Coronary artery (tissue), 2 donors: ENCODE data around the gene CDH23.

ENCODE experiments used
- DNase-seq: peaks from one replicate; pipeline ENCODE4 v3.0.0-alpha.2; 2017; ENCODE audit warnings: low spot score
- H3K27ac ChIP-seq, 2 donors: fragments of 200-600 bp; sonication (generic); one replicate each; pipeline ENCODE4 v1.5.1; 2016 to 2019
- H3K4me3 ChIP-seq: fragments of 200-600 bp; sonication (generic); 2 replicates; pipeline ENCODE4 v1.5.1; 2016; ENCODE audit warnings: mild to moderate bottlenecking, moderate library complexity
- TF ChIP-seq, protein P1 (sequence below): fragments of 200-600 bp; sonication (generic); IDR thresholded peaks from one replicate; pipeline ENCODE4 v1.5.1; 2019; ENCODE audit warnings: antibody characterized with exemption

The CDH23 gene

DNA sequence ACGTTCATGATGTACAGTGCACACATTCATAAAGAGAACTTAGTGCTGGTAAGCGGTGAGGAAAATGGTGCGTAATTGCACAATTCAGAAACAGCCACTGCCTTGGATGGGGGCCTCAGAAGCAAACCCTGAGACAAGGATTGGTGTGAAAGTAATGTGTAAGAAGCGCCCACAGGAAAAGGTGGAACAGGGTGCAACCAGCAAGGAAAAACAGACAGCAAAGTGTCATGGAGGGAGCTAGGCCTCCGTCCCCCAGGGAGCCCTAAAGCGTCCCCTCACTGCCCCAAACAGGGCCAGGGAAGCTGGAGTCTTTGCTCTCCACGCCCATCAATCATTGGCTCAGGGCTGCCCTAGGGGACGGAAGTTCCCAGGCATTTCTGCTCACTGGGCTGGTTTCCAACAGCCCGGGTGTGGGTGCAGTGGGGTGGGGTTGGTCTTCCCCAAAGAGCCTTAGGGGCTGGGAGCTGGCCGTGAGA lies 332.5 kb downstream of the CDH23 start:
- no peak overlapping the region for H3K4me3 ChIP-seq
- peak overlapping the region in 1 of 2 donors; percentile 77 for H3K27ac ChIP-seq
- TF ChIP-seq, protein P1, sequence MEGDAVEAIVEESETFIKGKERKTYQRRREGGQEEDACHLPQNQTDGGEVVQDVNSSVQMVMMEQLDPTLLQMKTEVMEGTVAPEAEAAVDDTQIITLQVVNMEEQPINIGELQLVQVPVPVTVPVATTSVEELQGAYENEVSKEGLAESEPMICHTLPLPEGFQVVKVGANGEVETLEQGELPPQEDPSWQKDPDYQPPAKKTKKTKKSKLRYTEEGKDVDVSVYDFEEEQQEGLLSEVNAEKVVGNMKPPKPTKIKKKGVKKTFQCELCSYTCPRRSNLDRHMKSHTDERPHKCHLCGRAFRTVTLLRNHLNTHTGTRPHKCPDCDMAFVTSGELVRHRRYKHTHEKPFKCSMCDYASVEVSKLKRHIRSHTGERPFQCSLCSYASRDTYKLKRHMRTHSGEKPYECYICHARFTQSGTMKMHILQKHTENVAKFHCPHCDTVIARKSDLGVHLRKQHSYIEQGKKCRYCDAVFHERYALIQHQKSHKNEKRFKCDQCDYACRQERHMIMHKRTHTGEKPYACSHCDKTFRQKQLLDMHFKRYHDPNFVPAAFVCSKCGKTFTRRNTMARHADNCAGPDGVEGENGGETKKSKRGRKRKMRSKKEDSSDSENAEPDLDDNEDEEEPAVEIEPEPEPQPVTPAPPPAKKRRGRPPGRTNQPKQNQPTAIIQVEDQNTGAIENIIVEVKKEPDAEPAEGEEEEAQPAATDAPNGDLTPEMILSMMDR: no peak
- no peak for DNase-seq

DNA sequence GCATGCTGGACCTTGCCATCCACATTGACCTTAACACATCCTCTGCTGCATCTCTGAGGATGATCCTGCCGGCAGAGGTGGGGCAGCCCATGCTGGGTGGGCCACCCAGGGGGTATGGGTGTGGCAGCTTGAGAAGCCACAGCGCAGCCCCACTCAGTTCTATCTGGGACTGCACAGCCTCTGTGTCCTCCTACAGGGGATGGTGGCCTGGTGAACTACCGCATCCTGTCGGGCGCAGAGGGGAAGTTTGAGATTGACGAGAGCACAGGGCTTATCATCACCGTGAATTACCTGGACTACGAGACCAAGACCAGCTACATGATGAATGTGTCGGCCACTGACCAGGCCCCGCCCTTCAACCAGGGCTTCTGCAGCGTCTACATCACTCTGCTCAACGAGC lies 335.1 kb downstream of the CDH23 start:
- H3K4me3 ChIP-seq: no peak overlapping the region
- TF ChIP-seq, protein P1: no peak
- DNase-seq: no peak
- H3K27ac ChIP-seq: no peak overlapping the region

DNA sequence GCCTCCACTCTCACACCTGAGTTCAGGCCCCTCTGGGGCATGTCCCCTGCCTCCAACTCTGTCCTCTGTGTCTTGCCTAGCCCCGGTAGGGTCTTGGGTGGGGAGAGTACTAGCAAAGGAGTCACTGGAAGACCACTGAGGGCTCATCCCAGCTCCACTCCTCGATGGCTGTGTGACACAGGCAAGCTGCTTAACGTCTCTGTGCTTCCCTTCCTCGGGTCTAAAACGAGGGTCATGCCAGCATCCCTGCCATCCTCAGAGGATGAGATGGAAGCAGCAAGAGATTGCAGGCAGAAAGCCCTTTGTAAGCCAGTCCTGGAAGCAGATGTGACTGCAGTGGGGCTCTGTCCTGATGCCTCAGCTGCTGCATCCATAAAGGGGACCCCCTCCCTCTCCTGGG lies 338.1 kb downstream of the CDH23 start:
- Histone ChIP-seq H3K4me3 (no peak overlapping the region), H3K27ac (no peak overlapping the region)
- no peak for DNase-seq
- TF ChIP-seq, protein P1: no peak

DNA sequence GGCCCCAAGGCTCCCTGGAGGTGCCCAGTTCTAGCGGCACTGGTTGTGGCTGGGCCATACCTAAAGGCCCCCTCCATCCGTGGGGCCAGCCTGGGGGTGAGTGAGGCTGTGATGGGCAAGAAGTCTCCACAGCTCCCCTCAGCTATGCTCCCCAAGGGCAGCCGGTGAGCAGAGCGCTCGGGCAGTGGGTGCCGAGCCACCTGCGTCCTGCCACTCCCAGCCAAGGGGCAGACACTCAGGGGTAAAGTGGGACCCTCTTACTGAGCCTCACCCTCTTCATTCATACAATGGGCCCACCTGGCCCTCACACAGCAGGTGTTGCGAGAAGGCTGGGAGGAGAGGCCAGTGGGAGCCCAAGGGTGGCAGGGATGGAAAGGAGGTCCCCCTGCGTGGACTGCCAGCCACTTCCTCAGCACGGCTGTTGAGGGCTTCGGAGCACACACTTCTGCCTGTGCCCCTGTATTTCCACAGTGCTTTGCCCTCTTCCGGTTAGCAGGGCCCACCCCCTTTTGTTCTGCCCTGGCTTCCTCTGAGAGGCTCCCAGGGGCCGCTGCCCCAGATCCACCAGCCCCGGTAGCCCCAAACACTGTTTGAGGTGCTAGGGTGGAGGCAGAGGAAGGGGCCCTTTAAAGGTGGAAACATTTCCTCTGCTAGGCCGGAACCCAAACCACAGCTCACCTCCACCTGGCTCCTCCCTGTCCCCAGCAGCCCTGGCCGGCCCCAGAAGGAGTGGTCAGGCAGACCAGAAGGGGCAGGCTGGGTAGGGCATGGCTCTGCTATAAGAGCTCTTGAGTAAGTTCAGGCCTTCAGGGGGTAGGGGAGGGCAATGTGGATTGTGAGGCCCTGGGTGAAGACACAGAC lies 339.2 kb downstream of the CDH23 start:
- Histone ChIP-seq H3K27ac (peak overlapping the region in 1 of 2 donors; percentile 49), H3K4me3 (no peak overlapping the region)
- TF ChIP-seq, protein P1: no peak
- no peak for DNase-seq

DNA sequence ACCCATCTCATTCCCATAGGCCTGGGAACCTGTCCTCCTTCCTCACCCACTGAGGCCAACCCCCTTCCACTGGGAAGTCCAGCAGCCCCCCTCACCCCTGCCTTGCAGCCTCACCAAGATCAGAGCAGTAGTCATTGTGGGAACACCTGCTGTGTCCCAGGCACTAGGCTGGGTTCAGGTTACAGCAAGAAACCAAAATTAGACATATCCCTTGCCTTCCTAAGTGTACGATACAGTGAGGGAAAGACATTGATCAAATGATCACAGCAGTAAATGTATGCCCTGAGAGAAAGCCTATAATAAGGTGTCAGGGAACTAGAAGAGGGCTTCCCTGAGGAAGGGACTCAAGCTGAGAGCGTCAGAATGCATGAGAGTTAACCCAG lies 339.8 kb downstream of the CDH23 start:
- TF ChIP-seq, protein P1: no peak
- peak overlapping the region in 1 of 2 donors; percentile 49 for H3K27ac ChIP-seq
- H3K4me3 ChIP-seq: no peak overlapping the region
- no peak for DNase-seq

DNA sequence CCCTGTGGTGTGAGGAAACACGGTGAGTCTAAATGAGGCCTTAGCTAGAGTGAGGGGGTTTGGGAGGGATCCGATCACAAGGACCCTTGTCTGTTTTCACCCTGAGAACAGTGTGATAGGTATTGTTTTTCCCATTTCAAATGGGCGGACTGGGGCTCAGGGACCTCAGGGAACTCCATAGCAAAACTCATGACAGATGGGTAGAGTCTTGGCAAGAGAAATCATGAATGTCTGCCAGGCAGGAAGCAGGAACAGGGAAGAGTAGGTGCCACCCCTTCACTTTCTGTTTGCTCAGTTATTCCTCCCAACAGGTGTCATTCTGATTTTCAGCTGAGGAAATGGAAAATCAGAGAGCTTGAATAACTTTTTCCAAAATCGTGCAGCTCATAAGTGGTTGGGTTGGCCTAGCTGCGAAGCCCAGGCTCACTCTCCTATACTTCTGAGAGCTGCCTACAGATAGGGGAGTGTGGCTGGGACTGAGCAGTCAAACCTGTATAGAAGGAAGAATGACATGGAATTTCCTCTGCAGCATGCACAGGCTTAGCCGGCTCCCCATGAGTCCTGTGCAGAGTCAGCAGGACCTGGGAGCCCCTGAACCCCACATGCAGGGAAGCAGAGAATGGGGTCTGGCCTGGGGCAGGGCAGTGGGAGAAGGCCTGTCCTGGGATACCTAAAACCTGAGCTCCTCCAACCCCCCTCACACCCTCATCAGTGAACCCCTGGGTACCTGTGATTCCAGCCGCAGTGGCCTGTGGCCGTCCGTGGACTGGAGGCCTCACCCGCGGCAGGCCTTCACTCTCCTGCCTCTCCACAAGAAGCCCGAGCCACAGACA lies 340.5 kb downstream of the CDH23 start:
- TF ChIP-seq, protein P1: no peak
- DNase-seq: no peak
- Histone ChIP-seq H3K4me3 (no peak overlapping the region), H3K27ac (peak overlapping the region in 1 of 2 donors; percentile 49)
